Kidney (tissue), 14 donors: ENCODE data around the gene ELF5. TPM values are rescaled to one million over a fixed set of nuclear protein-coding genes. Genes with fewer than 3 reads are reported as not detected.

Source experiments
- DNase-seq, 5 donors: peaks; one replicate each; pipeline ENCODE4 v3.0.0-alpha.2; 2013 to 2020
- FAIRE-seq: peaks from 2 replicates; lab custom pipeline; 2012; peaks lifted over from hg19 to GRCh38; lab: Jason Lieb, UNC
- H3K27ac ChIP-seq, 2 donors: one replicate each; pipeline ENCODE4 v1.7.0; 2013; ENCODE audit warnings: low read depth in 2 of 2, low read length in 2 of 2, inconsistent platforms in 1 of 2
- H3K27me3 ChIP-seq: one replicate; pipeline ENCODE4 v1.7.1; 2013; ENCODE audit warnings: low read length, inconsistent platforms; ENCODE audit not compliant: control insufficient read depth, insufficient read depth
- H3K36me3 ChIP-seq, 3 donors: one replicate each; pipeline versions ENCODE4 v1.7.0 to v1.7.1; 2013; ENCODE audit warnings: low read length in 3 of 3, control low read depth in 1 of 3, inconsistent platforms in 1 of 3; ENCODE audit not compliant: insufficient read depth in 3 of 3, control insufficient read depth in 2 of 3
- H3K4me1 ChIP-seq, 3 donors: one replicate each; pipeline versions ENCODE4 v1.7.0 to v1.7.1; 2013; ENCODE audit warnings: low read length in 3 of 3, inconsistent platforms in 1 of 3, low read depth in 1 of 3; ENCODE audit not compliant: control insufficient read depth in 2 of 3, insufficient read depth in 2 of 3
- H3K4me3 ChIP-seq, 3 donors: one replicate each; pipeline versions ENCODE4 v1.7.0 to v1.8.1; 2013; ENCODE audit warnings: low read length in 3 of 3, control low read depth in 1 of 3, inconsistent platforms in 1 of 3
- H3K9ac ChIP-seq, 3 donors: one replicate each; pipeline versions ENCODE4 v1.7.0 to v1.7.1; 2013; ENCODE audit warnings: low read length in 3 of 3, control low read depth in 1 of 3, inconsistent platforms in 1 of 3
- H3K9me3 ChIP-seq, 3 donors: one replicate each; pipeline versions ENCODE4 v1.7.0 to v1.7.1; 2013; ENCODE audit warnings: low read length in 3 of 3, control low read depth in 1 of 3, inconsistent platforms in 1 of 3; ENCODE audit not compliant: control insufficient read depth in 2 of 3, insufficient read depth in 1 of 3
- CTCF ChIP-seq: IDR thresholded peaks from 3 replicates; pipeline ENCODE4 v1.5.1; 2012; ENCODE audit warnings: mild to moderate bottlenecking, moderate library complexity, borderline replicate concordance; ENCODE audit not compliant: insufficient read depth; ENCODE audit errors: extremely low read depth
- intact Hi-C: fragments of 100-400 bp; cut with DNase I; formaldehyde crosslinking; loops from one replicate; pipeline ENCODE4 v1.11.1; 2022
- polyA plus RNA-seq: library from polyadenylated mRNA; stranded (reverse); fragments of 350-450 nt; fragmentation: Illumina TruSeq; extraction: RNeasy Lipid Tissue Mini Kit (QIAGEN cat#74804); gene quantifications from one replicate; pipeline ENCODE4 v1.2.3, GENCODE V29; 2014; ENCODE audit warnings: low read depth, low replicate concordance; ENCODE audit not compliant: insufficient read depth
- total RNA-seq: library from RNA; stranded (reverse); fragmentation: NEBNext Ultra II Directional; extraction: Animal tissue kit (Norgen Biotek cat#: 25700); gene quantifications from one replicate; pipeline ENCODE4 v1.2.1, GENCODE V29; 2021
- donor health status: control.
- donor health status: control.
- donor health status: control.
- donor health status: control.
- donor health status: control.
- donor health status: DM: yes; HTN: yes; CAD: no.
- donor health status: Normal renal cell carcinoma (clear cell type).

Gene ELF5
- total and polyA plus RNA-seq, 2 donors from 2014 or later = 0.94 to 18.9 TPM

- Histone ChIP-seq H3K9ac (no peak overlapping the region), H3K27me3 (no peaks in the 10 kb centered on the region), H3K36me3 (no peaks in the 10 kb centered on the region), H3K27ac (no peak overlapping the region), H3K4me1 (no peaks in the 10 kb centered on the region), H3K4me3 (no peak overlapping the region), H3K9me3 (no peaks in the 10 kb centered on the region)
- TF ChIP-seq CTCF = no peak
- FAIRE-seq = no peak
- intact Hi-C loops = no loop called here
- no peak for DNase-seq
These were observed 24.6 kb downstream of the ELF5 start for GRCh38 chr11:34488855-34489557.

- FAIRE-seq (no peak), DNase-seq (no peak)
- Histone ChIP-seq H3K4me1 (no peaks in the 10 kb centered on the region), H3K27ac (no peak overlapping the region), H3K36me3 (no peaks in the 10 kb centered on the region), H3K9ac (no peak overlapping the region), H3K9me3 (no peaks in the 10 kb centered on the region), H3K4me3 (no peak overlapping the region), H3K27me3 (no peaks in the 10 kb centered on the region)
- TF ChIP-seq CTCF = no peak
- intact Hi-C loops = no loop called here
These were observed 26.2 kb downstream of the ELF5 start for GRCh38 chr11:34487430-34487829.

- no peak for DNase-seq
- H3K27ac ChIP-seq = no peak overlapping the region
- no peaks in the 10 kb centered on the region for H3K4me1 ChIP-seq
- FAIRE-seq = no peak
- TF ChIP-seq CTCF = no peak
- intact Hi-C loops = no loop called here
- H3K27me3 ChIP-seq = no peaks in the 10 kb centered on the region
- H3K9ac ChIP-seq = no peak overlapping the region
- H3K9me3 ChIP-seq = no peaks in the 10 kb centered on the region
- H3K4me3 ChIP-seq = no peak overlapping the region
- H3K36me3 ChIP-seq = no peaks in the 10 kb centered on the region
These were observed 30.3 kb downstream of the ELF5 start for GRCh38 chr11:34483106-34483874.
